HG03460 (cell line): ENCODE measurements around the gene MS4A18.

Source experiments
- ATAC-seq: cut with Tn5 transposase; IDR thresholded peaks from one replicate; pipeline ENCODE4 v1.9.1; 2021; ENCODE audit not compliant: unreplicated experiment

The MS4A18 gene

GRCh38 chr11:60785806-60786361, 61.4 kb downstream of the MS4A18 start:
- ATAC-seq: no peak

DNA sequence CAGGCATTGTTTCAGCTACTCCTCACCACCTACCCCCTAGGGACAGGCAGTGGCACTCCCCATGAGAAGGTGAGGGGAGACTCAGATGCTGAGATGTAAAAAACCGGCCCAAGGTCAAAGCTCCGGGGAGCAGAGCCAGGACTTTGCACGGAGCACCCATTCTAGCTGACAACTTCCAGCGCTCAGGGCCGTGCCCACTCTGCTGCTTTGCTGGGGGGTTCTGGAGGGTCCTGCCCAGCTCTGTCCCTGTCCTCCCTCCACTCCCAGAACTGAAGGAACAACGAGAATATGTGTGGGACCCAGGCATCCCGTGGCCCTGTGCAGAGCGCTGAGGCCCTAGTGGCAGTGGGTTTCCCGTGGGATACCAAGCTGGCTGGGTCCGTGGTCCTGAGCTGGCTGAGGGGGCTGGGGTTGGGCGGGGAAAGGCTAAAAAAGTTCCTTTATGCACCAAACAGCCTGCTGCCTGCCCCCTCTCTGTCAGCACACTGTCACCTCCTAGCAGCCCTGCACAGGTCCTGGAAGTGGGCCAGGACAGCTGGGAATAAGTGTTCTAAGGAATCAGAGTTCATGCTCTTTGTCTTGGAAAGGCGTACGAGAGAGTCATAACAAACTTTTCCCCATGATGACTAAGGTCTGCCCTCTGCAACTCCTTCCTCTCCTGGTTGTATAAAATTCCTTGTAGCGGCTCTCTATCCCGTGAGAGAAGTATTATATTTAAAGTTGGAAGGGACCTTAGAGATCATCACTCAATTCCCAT, 62.5 kb downstream of the MS4A18 start:
- ATAC-seq: no peak

DNA sequence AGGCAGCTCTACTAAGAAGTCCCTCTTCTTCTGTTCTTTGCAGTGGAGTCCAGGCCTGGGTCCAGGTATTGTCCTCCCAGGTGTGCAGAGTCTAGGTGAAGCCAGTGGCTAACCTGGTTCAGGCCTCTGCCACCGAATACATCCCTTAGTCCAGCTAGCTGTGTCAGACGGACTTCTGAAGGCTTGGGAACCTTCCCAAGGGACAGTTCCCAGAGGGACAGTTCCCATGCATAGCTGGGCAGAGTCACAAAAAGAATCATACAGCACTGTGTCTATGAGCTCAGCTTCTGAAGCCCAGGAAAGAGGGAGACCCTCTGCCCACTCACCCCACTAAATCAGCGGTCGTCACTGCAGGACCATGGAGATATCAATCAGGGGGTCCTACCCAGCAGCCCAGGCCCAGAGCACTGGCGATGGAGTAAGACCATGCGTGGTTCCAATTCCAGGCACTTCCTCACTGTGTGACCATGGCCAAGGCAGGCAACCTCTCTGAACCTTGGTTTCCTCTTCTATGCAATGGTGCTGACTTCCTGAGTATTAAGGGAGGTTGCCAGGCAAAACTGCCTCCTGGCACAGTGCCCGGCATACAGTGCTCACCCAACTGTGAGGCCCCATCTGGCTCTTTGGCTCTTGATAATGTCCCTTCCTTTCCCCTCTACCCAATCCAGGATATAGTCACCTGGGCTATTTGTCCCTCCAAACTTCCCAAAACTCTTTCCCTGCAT, 64.0 kb downstream of the MS4A18 start:
- ATAC-seq: no peak

DNA sequence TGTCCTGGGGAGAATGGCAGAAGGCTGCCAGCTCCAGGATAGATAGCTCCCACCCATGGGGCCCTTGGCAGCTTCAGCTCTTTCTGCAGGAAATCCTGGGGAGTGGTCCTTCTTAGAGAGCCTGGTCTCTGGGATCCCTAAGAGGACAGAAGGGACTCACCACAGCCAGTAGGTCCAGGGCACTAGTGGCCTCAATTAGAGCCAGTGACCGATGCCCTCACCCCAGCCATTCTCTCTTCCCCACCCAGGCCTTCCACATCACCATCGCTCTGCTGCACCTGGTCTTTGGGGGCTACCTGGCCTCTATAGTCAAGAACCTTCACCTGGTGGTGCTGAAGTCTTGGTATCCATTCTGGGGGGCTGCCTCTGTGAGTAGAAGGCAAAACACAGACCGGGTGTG, 66.2 kb downstream of the MS4A18 start:
- no peak for ATAC-seq

GRCh38 chr11:60791153-60791933, 66.8 kb downstream of the MS4A18 start:
- no peak for ATAC-seq

GRCh38 chr11:60792521-60792920, 68.0 kb downstream of the MS4A18 start:
- no peak for ATAC-seq
